Endothelial cell of coronary artery (primary cell): Measurements from ENCODE around the gene CXCR6. TPM values are rescaled to one million over a fixed set of nuclear protein-coding genes. Genes with fewer than 3 reads are reported as not detected.

Experiments
- total RNA-seq: library from RNA; depleted of rRNA; stranded (reverse); fragments of >200 nt; gene quantifications from 2 replicates; pipeline ENCODE4 v1.2.3, GENCODE V29; 2014

CXCR6 gene
- total RNA-seq = not detected in 2 replicates

GRCh38 chr3:45943207-45943846, at the start of gene CXCR6:
Gene CXCR6 (plus strand): TSS chr3:45943464. CDS start chr3:45946482, 3,018 bp downstream.

GRCh38 chr3:45995236-45996192, 52.2 kb downstream of the CXCR6 start, which contains the start of gene FYCO1:
Gene FYCO1 (minus strand): TSS chr3:45995824. CDS start chr3:45984910, 10,914 bp downstream.

Other genes starting within 250 kb of the CXCR6 start
- gene SLC6A20, start 146.9 kb upstream of the CXCR6 start, total RNA-seq = not detected in 2 replicates
- 5.4 and 6.9 TPM in 2 replicates for gene LZTFL1, start 101.3 kb upstream of the CXCR6 start, total RNA-seq
- gene CCR9, start 56.9 kb upstream of the CXCR6 start, total RNA-seq = not detected in 2 replicates
- gene FYCO1, start 52.4 kb downstream of the CXCR6 start, total RNA-seq = 18.9 and 22.1 TPM in 2 replicates
- gene XCR1, start 84.0 kb downstream of the CXCR6 start, total RNA-seq = not detected in 2 replicates